Fibroblast of peridontal ligament (primary cell): ENCODE data around the gene ZNF296.

Source experiments
- DNase-seq: peaks from one replicate; pipeline ENCODE4 v3.0.0-alpha.2; 2010; ENCODE audit errors: extremely low read depth

ZNF296 gene

DNA sequence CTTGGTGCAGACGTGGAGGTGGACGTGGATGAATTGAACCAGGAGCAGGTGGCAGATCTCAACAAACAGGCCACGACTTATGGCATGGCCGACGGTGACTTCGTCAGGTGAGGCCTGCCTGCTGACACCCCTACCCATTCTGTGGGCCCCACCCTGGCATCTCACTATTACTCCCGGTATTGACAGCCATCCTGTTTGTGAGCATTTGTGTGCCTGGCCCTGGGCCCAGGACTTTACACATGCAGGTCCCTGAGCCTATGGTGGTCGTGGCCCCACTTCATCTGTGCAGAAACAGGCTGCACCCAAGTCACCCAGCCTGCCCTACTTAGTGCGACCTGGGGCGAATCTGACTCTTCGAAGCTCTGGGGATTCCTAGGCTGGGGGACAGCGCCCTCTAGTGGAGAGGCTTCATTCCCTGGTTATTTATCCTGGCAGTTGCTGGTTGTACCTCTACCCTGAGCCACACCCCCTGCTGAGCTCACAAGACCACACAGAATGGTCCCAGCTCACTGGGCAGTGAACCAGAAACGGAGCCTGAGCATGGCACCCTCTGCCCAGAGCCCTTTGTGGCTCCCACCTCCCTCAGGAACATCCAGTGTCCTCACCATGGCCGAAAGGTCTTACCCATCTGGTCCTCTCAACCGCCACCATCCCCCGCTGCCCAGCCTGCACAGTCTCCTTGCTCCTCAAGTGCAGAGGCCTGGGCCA, 16.9 kb downstream of the ZNF296 start:
- DNase-seq = peak; percentile 69

DNA sequence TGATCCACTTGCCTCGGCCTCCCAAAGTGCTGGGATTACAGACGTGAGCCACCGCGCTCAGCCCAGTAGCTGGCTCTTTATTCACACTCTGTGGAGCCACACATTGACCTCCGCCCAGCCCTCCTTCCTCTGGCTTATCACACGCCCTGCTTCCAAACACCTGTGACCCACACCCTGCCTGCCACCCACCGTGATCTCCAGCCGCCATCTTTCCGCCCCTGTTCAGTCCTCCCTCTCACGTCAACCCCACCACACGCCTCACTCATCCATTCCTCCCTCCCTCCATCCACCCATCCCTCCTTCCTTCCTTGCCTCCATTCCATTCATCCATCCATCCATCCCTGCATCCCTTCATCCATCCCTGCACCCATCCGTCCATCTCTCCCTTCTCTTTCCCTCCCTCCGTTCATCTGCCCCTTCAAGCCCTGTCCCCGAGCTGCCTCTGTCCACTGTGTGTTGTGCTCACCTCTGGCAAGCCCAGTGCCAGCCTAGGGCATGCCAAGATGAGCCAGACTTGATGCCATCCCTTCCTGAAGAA, 17.6 kb downstream of the ZNF296 start:
- no peak for DNase-seq

DNA sequence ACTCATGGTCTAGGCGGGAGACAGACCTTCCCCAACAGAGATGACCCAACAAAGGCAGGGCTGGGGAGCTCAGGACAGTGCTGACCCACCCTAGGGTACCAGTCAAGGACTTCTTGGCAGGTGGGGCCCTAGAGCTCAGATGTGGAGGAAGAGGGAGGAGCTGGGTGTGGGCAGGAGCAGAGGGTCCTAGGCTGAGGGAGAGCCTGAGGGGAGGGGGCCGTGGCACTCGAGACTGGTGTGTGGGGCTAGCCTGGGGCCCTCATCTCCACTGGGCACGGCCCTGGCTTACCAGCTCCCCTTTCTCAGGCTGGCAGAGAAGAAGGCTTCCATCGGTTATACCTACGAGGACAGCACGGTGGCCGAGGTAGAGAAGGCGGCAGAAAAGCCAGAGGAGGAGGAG, 18.8 kb downstream of the ZNF296 start:
- DNase-seq = no peak

- DNase-seq = no peak
These were observed 19.4 kb downstream of the ZNF296 start for GRCh38 chr19:45056831-45057230.

GRCh38 chr19:45051929-45052579, 24.2 kb downstream of the ZNF296 start:
- DNase-seq = no peak

GRCh38 chr19:45050036-45050435, 26.2 kb downstream of the ZNF296 start:
- DNase-seq = no peak

GRCh38 chr19:45049073-45049736, 27.1 kb downstream of the ZNF296 start:
- DNase-seq = no peak

DNA sequence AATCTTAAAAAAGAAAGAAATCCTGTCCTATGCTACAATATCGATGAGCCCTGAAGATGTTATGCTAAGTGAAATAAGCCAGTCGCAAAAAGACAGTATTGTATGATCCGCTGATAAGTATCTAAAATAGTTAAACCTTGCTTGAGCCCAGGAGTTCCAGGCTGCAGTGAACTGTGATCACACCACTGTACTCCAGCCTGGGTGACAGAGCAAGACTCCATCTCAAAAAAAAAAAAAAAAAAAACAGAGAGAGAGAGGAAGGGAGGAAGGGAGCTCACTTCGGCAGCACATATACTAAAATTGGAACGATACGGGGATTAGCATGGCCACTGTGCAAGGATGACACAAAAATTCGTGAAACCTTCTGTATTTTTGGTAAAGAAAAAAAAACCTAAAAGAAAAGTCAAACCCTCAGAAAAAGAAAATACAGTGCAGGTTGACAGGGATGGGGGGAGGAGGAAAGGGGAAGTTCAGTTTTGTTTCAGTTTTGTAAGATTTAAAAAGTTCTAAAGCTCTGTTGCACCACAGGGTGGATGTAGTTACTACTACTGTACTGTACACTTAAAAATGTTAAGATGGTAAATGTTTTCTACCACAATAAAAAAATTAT, 29.0 kb downstream of the ZNF296 start:
- DNase-seq = no peak

DNA sequence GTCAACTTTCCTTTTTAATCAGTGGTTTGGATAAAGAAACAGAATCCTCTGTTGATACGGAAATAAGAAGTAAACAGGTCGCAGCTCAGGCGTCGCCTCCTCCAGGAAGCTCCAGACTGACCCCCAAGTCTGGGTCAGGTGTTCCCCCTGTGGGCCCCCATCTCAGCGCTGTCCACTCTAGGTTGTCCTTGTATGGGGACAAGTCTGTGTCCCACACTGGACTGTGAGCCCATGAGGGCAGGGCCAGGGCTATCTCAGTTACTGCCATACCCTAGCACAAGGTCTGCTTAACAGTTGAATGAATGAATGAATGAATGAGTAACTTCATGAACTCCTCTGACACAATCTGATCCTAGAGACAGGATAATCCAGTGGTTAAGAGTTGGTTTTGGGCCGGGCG, 29.9 kb downstream of the ZNF296 start:
- DNase-seq = no peak

- DNase-seq = no peak
These were observed 30.5 kb downstream of the ZNF296 start for GRCh38 chr19:45045671-45046353.

DNA sequence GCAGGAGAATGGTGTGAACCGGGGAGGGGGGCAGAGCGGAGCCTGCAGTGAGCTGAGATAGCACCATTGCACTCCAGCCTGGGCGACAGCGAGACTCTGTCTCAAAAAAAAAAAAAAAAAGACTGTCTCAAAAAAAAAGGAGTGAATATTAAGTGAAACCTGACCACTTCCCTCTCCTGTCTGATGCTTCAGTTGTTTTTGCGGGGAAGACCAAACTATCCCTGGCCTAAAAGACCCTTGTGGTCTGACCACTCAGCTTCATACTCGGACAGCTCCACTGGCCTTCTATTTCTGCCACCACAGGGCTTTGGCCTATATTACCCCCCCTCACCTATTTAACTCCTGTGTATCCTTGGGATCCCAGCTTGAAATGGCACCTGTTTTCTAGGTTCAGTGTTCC, 35.2 kb downstream of the ZNF296 start:
- DNase-seq = no peak

GRCh38 chr19:45040059-45040771, 36.1 kb downstream of the ZNF296 start:
- DNase-seq = no peak

- peak; percentile 90 for DNase-seq
These were observed 37.1 kb downstream of the ZNF296 start, which contains the start of gene CLASRP for GRCh38 chr19:45038931-45039893. Gene CLASRP, plus strand, starts transcription at chr19:45039045. Its CDS starts 1,168 bp downstream, at chr19:45040213.

- DNase-seq = no peak
These were observed 38.7 kb downstream of the ZNF296 start for GRCh38 chr19:45037393-45038169.

DNA sequence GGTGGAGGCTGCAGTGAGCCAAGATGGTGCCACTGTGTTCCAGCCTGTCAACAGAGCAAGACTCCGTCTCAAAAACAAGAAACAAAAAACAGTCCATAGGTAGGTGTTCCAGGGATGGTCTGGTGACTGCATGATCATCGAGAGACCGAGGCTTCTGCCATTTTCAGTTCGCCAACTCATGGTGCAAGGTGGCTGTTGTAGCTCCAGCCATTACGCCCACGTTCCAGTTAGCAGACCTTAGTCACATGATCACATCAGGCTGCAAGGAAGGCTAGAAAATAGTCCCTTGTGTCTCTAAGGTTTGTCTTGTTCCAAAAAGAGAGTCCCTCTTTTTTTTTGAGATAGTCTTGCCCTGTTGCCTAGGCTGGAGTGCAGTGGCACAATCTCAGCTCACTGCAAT, 40.5 kb downstream of the ZNF296 start:
- no peak for DNase-seq

DNA sequence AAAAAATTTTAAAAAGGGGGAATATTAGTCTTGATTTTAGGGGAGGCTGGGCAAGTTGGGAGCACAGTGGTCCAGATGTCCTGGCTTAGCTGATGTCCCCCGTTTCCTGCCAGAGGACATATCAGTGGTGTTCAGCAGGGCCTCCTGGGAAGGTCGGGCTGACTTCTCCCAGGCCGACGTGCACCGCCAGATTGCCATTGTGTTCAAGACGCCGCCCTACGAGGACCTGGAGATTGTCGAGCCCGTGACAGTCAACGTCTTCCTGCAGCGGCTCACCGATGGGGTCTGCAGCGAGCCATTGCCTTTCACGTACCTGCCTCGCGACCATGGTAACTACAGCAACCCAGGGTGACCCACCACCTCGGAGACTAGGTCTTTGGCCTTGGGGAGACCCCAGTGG, 43.9 kb downstream of the ZNF296 start:
- no peak for DNase-seq

DNA sequence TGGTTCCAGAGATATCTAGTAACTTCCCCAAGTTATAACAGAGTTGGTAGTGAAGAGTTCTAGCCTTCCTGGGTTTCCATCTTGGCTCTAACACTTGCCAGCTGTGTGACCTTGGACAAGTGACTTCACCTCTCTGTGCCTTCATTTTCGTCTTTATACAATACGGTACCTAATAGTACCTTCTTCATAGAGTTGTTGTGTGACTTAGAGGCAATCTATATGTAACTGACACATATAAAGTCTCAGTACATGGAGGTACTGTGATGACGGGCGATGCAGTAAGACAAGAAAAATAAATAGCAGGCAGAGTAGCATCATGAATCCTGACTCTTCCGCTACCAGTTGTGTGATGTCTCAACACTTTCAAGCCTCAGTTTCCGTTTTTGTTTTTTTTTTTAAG, 45.5 kb downstream of the ZNF296 start:
- DNase-seq = no peak

GRCh38 chr19:45027371-45027770, 48.9 kb downstream of the ZNF296 start:
- DNase-seq = no peak

GRCh38 chr19:45025264-45025663, 51.0 kb downstream of the ZNF296 start:
- no peak for DNase-seq
